ENCODE data around the gene RPL10A. TPM values are rescaled to one million over a fixed set of nuclear protein-coding genes. Genes with fewer than 3 reads are reported as not detected.

Gene RPL10A
- total and polyA plus RNA-seq, 2 of the 13 experiments (the other 11 are each of a cell fraction or from before 2014, with no cell fraction given), result 1,854 to 2,726 TPM

DNA sequence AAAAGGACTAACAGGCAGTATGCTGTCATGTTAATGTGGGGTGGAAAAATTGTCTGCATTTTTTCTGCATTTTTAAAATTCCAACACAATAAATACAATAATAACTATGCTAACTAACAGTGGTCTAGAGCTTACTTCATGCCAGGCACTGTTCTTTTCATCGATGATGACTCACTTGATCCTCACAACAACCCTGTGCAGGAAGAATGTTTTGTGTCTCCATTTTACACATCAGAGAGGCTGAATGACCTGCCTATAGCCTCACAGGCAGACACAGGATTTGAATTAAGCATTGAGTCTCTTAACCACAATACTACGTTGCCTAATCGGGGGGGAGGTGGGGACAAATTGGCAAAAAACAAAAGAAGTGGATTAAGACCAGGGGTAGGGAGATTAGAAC lies 42.9 kb upstream of the RPL10A start:
- Histone ChIP-seq H3K4me3 (replicated peaks in 1 of 3; ENCODE audit: insufficient read depth in 1 of 3, low read depth in 2 of 3, low read length in 3 of 3) (no peak overlapping the region), H3K9me3 (ENCODE audit: low read length) (peaks cover 9% of the 10 kb centered on the region), H3K27ac (ENCODE audit: extremely low read length, insufficient read depth, low read length) (no peak overlapping the region), H3K4me1 (ENCODE audit: insufficient read depth, low read length) (peaks cover 25% of the 10 kb centered on the region), H3K36me3 (replicated peaks in 1 of 2; ENCODE audit: control insufficient read depth in 1 of 2, insufficient read depth in 2 of 2, low read length in 2 of 2) (peaks cover 2 to 23% of the 10 kb centered on the region in 2 experiments; a peak in 4 of 5 replicates), H3K9ac (ENCODE audit: insufficient read depth, low read depth, low read length) (no peak overlapping the region), H3K4me2 (ENCODE audit: low read depth, low read length) (no peak overlapping the region), H4K20me1 (ENCODE audit: insufficient read depth, low read length) (no peaks in the 10 kb centered on the region), H3K27me3 (ENCODE audit: control insufficient read depth in 1 of 2, insufficient read depth in 2 of 2, low read length in 2 of 2) (no peaks in the 10 kb centered on the region), H3K79me2 (ENCODE audit: insufficient read depth, low read length) (no peaks in the 10 kb centered on the region), H2AFZ (ENCODE audit: low read length) (no peak overlapping the region)
- ChIA-PET POLR2A (no interaction called here), CTCF (ENCODE audit: low intra/inter-chr PET ratio, low total read pairs) (no interaction called here)
- BruUV-seq (replicated peaks), result no TSS peak
- DNase-seq (ENCODE audit: low spot score) (no peak), FAIRE-seq (no peak), ATAC-seq (no peak)
- in situ Hi-C loops (cut with HindIII; ENCODE audit: extremely low pct_ligation_motif_present, low pct_unique_long_range_greater_than_20kb), result no loop called here
- intact Hi-C loops (cut with micrococcal nuclease; ENCODE audit: unreplicated experiment), result no loop called here
- WGBS (ENCODE audit: low lambda C conversion rate), result 84% methylated on average over 3 of the region's 3 CpGs
- TF ChIP-seq ZNF101 (CRISPR knock-in tag; IDR thresholded peaks at IDR 0.05; ENCODE audit: borderline replicate concordance, low read depth), result no peak
- TF ChIP-seq EP300 (IDR thresholded peaks at IDR 0.05; ENCODE audit: low read depth in 2 of 2, low read length in 2 of 2), result no peak
- no peak for TF ChIP-seq EP300 (CRISPR knock-in tag; IDR thresholded peaks at IDR 0.05; ENCODE audit: borderline replicate concordance)
- TF ChIP-seq, protein P1, sequence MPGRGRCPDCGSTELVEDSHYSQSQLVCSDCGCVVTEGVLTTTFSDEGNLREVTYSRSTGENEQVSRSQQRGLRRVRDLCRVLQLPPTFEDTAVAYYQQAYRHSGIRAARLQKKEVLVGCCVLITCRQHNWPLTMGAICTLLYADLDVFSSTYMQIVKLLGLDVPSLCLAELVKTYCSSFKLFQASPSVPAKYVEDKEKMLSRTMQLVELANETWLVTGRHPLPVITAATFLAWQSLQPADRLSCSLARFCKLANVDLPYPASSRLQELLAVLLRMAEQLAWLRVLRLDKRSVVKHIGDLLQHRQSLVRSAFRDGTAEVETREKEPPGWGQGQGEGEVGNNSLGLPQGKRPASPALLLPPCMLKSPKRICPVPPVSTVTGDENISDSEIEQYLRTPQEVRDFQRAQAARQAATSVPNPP (CRISPR knock-in tag; IDR thresholded peaks at IDR 0.05), result no peak
- TF ChIP-seq ISX (CRISPR knock-in tag; conservative IDR thresholded peaks at IDR 0.05), result no peak
- no peak for TF ChIP-seq PRMT3 (CRISPR knock-in tag; IDR thresholded peaks at IDR 0.05; ENCODE audit: borderline replicate concordance, low read depth)
- TF ChIP-seq, protein P2, sequence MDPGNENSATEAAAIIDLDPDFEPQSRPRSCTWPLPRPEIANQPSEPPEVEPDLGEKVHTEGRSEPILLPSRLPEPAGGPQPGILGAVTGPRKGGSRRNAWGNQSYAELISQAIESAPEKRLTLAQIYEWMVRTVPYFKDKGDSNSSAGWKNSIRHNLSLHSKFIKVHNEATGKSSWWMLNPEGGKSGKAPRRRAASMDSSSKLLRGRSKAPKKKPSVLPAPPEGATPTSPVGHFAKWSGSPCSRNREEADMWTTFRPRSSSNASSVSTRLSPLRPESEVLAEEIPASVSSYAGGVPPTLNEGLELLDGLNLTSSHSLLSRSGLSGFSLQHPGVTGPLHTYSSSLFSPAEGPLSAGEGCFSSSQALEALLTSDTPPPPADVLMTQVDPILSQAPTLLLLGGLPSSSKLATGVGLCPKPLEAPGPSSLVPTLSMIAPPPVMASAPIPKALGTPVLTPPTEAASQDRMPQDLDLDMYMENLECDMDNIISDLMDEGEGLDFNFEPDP (CRISPR knock-in tag; conservative IDR thresholded peaks at IDR 0.05), result no peak
- no peak for TF ChIP-seq NFE2L1 (CRISPR knock-in tag; IDR thresholded peaks at IDR 0.05; ENCODE audit: borderline replicate concordance)
- TF ChIP-seq, protein P3, sequence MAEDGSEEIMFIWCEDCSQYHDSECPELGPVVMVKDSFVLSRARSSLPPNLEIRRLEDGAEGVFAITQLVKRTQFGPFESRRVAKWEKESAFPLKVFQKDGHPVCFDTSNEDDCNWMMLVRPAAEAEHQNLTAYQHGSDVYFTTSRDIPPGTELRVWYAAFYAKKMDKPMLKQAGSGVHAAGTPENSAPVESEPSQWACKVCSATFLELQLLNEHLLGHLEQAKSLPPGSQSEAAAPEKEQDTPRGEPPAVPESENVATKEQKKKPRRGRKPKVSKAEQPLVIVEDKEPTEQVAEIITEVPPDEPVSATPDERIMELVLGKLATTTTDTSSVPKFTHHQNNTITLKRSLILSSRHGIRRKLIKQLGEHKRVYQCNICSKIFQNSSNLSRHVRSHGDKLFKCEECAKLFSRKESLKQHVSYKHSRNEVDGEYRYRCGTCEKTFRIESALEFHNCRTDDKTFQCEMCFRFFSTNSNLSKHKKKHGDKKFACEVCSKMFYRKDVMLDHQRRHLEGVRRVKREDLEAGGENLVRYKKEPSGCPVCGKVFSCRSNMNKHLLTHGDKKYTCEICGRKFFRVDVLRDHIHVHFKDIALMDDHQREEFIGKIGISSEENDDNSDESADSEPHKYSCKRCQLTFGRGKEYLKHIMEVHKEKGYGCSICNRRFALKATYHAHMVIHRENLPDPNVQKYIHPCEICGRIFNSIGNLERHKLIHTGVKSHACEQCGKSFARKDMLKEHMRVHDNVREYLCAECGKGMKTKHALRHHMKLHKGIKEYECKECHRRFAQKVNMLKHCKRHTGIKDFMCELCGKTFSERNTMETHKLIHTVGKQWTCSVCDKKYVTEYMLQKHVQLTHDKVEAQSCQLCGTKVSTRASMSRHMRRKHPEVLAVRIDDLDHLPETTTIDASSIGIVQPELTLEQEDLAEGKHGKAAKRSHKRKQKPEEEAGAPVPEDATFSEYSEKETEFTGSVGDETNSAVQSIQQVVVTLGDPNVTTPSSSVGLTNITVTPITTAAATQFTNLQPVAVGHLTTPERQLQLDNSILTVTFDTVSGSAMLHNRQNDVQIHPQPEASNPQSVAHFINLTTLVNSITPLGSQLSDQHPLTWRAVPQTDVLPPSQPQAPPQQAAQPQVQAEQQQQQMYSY (CRISPR knock-in tag; IDR thresholded peaks at IDR 0.05), result no peak
- TF ChIP-seq, protein P4, sequence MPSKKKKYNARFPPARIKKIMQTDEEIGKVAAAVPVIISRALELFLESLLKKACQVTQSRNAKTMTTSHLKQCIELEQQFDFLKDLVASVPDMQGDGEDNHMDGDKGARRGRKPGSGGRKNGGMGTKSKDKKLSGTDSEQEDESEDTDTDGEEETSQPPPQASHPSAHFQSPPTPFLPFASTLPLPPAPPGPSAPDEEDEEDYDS (CRISPR knock-in tag; IDR thresholded peaks at IDR 0.05), result no peak
- TF ChIP-seq, protein P5, sequence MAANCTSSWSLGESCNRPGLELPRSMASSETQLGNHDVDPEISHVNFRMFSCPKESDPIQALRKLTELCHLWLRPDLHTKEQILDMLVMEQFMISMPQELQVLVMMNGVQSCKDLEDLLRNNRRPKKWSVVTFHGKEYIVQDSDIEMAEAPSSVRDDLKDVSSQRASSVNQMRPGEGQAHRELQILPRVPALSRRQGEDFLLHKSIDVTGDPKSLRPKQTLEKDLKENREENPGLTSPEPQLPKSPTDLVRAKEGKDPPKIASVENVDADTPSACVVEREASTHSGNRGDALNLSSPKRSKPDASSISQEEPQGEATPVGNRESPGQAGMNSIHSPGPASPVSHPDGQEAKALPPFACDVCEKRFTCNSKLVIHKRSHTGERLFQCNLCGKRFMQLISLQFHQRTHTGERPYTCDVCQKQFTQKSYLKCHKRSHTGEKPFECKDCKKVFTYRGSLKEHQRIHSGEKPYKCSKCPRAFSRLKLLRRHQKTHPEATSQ (CRISPR knock-in tag; IDR thresholded peaks at IDR 0.05; ENCODE audit: borderline replicate concordance), result no peak
- no peak for TF ChIP-seq NBN (conservative IDR thresholded peaks at IDR 0.05)
- TF ChIP-seq RBAK (CRISPR knock-in tag; IDR thresholded peaks at IDR 0.05), result no peak
- TF ChIP-seq, protein P6, sequence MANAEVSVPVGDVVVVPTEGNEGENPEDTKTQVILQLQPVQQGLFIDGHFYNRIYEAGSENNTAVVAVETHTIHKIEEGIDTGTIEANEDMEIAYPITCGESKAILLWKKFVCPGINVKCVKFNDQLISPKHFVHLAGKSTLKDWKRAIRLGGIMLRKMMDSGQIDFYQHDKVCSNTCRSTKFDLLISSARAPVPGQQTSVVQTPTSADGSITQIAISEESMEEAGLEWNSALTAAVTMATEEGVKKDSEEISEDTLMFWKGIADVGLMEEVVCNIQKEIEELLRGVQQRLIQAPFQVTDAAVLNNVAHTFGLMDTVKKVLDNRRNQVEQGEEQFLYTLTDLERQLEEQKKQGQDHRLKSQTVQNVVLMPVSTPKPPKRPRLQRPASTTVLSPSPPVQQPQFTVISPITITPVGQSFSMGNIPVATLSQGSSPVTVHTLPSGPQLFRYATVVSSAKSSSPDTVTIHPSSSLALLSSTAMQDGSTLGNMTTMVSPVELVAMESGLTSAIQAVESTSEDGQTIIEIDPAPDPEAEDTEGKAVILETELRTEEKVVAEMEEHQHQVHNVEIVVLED (CRISPR knock-in tag; IDR thresholded peaks at IDR 0.05; ENCODE audit: borderline replicate concordance), result no peak
- no peak for TF ChIP-seq KLF16 (CRISPR knock-in tag; IDR thresholded peaks at IDR 0.05)
